ENCODE results near the gene ADSS2.

Gene ADSS2

GRCh38 chr1:244361764-244362473 lies 89.8 kb downstream of the ADSS2 start:
- DNase-seq = no peak

All from CD4-positive, alpha-beta T cell treated with Interleukin-10 for 1 hour (primary cell).